Endodermal cell (in vitro differentiated cells): ENCODE data around the gene ENPP6. TPM values are rescaled to one million over a fixed set of nuclear protein-coding genes. Genes with fewer than 3 reads are reported as not detected.

ENCODE experiments used
- DNase-seq: peaks from one replicate; pipeline ENCODE4 v3.0.0-alpha.2; 2017
- H3K27ac ChIP-seq: 2 replicates; pipeline ENCODE4 v1.5.1; 2013; ENCODE audit warnings: mild to moderate bottlenecking, low read depth, low read length, moderate library complexity
- H3K27me3 ChIP-seq: 2 replicates; pipeline ENCODE4 v1.6.1; 2013; ENCODE audit warnings: mild to moderate bottlenecking, low read length, moderate library complexity; ENCODE audit not compliant: insufficient read depth, control insufficient read depth, poor library complexity, severe bottlenecking
- H3K36me3 ChIP-seq: 2 replicates; pipeline ENCODE4 v1.7.0; 2013; ENCODE audit warnings: mild to moderate bottlenecking, low read length, moderate library complexity; ENCODE audit not compliant: control insufficient read depth, insufficient read depth
- H3K4me1 ChIP-seq: one replicate; pipeline ENCODE4 v1.7.0; 2013; ENCODE audit warnings: low read length; ENCODE audit not compliant: control insufficient read depth, insufficient read depth
- H3K4me3 ChIP-seq: 2 replicates; pipeline ENCODE4 v1.5.1; 2013; ENCODE audit warnings: mild to moderate bottlenecking, low read length, moderate library complexity
- H3K9ac ChIP-seq: 2 replicates; pipeline ENCODE4 v1.6.1; 2013; ENCODE audit warnings: mild to moderate bottlenecking, low read length, moderate library complexity; ENCODE audit not compliant: poor library complexity, severe bottlenecking; ENCODE audit errors: extremely low read depth
- H3K9me3 ChIP-seq: 2 replicates; pipeline ENCODE4 v1.6.1; 2013; ENCODE audit warnings: mild to moderate bottlenecking, low read length, moderate library complexity; ENCODE audit not compliant: control insufficient read depth
- H3K27ac Mint-ChIP-seq: 2 replicates; pipeline ENCODE4 v1.8.0; 2020; ENCODE audit warnings: mixed read lengths
- H3K27me3 Mint-ChIP-seq: 2 replicates; pipeline ENCODE4 v1.8.0; 2021; ENCODE audit warnings: mild to moderate bottlenecking, mixed read lengths; ENCODE audit not compliant: insufficient read depth
- H3K36me3 Mint-ChIP-seq: 2 replicates; pipeline ENCODE4 v1.8.0; 2020; ENCODE audit warnings: low read depth, mixed read lengths
- H3K4me1 Mint-ChIP-seq: 2 replicates; pipeline ENCODE4 v1.8.0; 2020; ENCODE audit warnings: mixed read lengths
- H3K4me3 Mint-ChIP-seq: 2 replicates; pipeline ENCODE4 v1.8.0; 2020; ENCODE audit warnings: mild to moderate bottlenecking, moderate library complexity, mixed read lengths
- H3K9me3 Mint-ChIP-seq: 2 replicates; pipeline ENCODE4 v1.8.0; 2020; ENCODE audit warnings: mild to moderate bottlenecking, mixed read lengths
- WGBS, 2 experiments: methylation state at CpG; one replicate each; pipeline versions ENCODE4 v1.1.5 to v1.1.7; 2013; ENCODE audit warnings: missing lambda C conversion rate in 2 of 2, mixed read lengths in 1 of 2; ENCODE audit not compliant: insufficient coverage in 1 of 2, insufficient read length in 1 of 2; 5-methylcytosine and 5-hydroxymethylcytosine counted together
- total RNA-seq, 2 donors: library from RNA; stranded (reverse); fragmentation: NEBNext Ultra II Directional in 1 of 2; extraction: Animal tissue kit (Norgen Biotek cat#: 25700) in 1 of 2; gene quantifications; 2 replicates in 1 of 2; 3 replicates in 1 of 2; pipeline ENCODE4 v1.2.1, GENCODE V29; 2021
- TF ChIP-seq, protein P1 (sequence below): fragments of 200-600 bp; sonication (generic); conservative IDR thresholded peaks from 2 replicates; pipeline ENCODE4 v1.5.0; 2021; ENCODE audit warnings: antibody characterized with exemption, mild to moderate bottlenecking

The ENPP6 gene
- total RNA-seq, 2 donors from 2014 or later: 0.07 TPM; not detected in 1

DNA sequence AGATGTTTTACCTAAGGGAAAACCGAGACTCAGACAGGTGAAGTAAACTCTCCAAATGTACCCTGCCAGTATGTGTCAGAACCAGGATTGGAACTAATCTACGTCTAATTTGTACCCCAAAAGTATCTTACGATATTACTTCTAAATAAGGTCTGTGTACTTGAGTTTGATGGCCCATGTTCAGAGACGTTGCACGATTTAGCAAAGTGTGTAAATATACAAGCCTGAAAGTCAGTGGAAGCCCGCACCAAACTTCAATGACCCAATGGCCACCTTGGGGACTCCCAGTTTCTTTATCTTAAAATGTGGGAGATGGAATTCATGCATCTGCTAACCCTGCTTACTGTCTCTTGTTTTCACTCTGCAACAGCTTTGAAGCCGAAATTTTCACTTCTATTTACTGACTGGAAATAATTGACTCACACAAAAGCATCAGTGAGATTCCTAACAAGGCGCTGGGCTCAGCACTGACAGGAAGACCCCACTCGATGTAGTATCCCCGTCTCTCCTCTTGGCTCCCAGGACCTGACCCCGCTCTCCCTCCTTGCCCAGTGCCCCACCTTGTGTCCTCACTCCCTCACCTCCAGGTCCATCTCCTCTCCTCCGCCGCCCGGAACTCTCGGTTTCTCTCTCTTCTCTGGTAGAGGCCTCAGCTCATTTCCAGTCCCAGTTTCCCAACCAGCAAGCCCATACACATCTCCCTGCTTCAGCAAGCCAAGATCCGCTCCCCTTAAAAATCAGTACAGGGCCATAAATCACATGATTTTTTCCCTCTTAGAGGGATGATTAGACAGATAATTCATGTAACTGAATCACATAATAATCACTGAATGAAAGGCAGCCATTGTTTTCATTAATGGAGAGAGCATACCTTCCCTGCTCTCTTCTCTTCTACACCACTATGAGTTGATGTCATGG is 42.8 kb downstream of the ENPP6 start:
- H3K4me1 ChIP-seq: no peaks in the 10 kb centered on the region
- TF ChIP-seq, protein P1, sequence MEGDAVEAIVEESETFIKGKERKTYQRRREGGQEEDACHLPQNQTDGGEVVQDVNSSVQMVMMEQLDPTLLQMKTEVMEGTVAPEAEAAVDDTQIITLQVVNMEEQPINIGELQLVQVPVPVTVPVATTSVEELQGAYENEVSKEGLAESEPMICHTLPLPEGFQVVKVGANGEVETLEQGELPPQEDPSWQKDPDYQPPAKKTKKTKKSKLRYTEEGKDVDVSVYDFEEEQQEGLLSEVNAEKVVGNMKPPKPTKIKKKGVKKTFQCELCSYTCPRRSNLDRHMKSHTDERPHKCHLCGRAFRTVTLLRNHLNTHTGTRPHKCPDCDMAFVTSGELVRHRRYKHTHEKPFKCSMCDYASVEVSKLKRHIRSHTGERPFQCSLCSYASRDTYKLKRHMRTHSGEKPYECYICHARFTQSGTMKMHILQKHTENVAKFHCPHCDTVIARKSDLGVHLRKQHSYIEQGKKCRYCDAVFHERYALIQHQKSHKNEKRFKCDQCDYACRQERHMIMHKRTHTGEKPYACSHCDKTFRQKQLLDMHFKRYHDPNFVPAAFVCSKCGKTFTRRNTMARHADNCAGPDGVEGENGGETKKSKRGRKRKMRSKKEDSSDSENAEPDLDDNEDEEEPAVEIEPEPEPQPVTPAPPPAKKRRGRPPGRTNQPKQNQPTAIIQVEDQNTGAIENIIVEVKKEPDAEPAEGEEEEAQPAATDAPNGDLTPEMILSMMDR: no peak
- no peaks in the 10 kb centered on the region for H3K27me3 ChIP-seq
- no peaks in the 10 kb centered on the region for H3K36me3 ChIP-seq
- WGBS, 2 experiments: 92 to 93% methylated on average over 14 to 16 of the region's 16 CpGs
- H3K4me3 ChIP-seq: no peak overlapping the region
- Mint-ChIP-seq H3K9me3 (peaks cover 12% of the 10 kb centered on the region), H3K4me1 (no peaks in the 10 kb centered on the region), H3K36me3 (no peaks in the 10 kb centered on the region), H3K4me3 (no peak overlapping the region), H3K27ac (no peak overlapping the region), H3K27me3 (no peaks in the 10 kb centered on the region)
- H3K27ac ChIP-seq: no peak overlapping the region
- no peaks in the 10 kb centered on the region for H3K9me3 ChIP-seq
- DNase-seq: no peak
- no peak overlapping the region for H3K9ac ChIP-seq

DNA sequence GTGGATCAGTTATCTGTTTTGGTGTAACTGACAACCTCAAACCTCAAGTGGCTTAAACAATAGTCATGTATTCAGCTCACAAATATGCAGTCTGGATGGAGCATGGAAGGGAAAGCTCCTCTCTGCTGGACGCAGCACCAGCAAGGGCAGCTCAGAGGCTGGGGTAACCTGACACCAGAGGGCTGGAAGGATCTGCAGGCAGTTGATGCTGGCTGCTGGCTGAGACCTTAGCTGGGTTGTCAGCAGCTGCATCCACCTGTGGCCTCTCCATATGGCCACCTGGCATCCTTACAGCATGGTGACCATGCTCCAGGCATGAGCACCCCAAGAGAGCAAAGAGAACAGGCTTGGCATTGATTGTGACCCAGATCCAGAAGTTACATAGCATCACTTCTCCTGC is 46.7 kb downstream of the ENPP6 start:
- DNase-seq: peak; percentile 79
- no peak overlapping the region for H3K4me3 Mint-ChIP-seq
- H3K27me3 Mint-ChIP-seq: peaks cover 29% of the 10 kb centered on the region
- H3K27ac Mint-ChIP-seq: no peak overlapping the region
- Histone ChIP-seq H3K4me3 (no peak overlapping the region), H3K27me3 (peaks cover 15% of the 10 kb centered on the region), H3K36me3 (no peaks in the 10 kb centered on the region), H3K9ac (no peak overlapping the region), H3K27ac (no peak overlapping the region), H3K9me3 (no peaks in the 10 kb centered on the region), H3K4me1 (no peaks in the 10 kb centered on the region)
- 38% methylated on average over 1 of the region's 1 CpG; no CpG with 5 or more reads in 1 of the 2 experiments for WGBS, 2 experiments
- TF ChIP-seq, protein P1: no peak
- no peaks in the 10 kb centered on the region for H3K36me3 Mint-ChIP-seq
- no peaks in the 10 kb centered on the region for H3K9me3 Mint-ChIP-seq
- peaks cover 8% of the 10 kb centered on the region for H3K4me1 Mint-ChIP-seq

DNA sequence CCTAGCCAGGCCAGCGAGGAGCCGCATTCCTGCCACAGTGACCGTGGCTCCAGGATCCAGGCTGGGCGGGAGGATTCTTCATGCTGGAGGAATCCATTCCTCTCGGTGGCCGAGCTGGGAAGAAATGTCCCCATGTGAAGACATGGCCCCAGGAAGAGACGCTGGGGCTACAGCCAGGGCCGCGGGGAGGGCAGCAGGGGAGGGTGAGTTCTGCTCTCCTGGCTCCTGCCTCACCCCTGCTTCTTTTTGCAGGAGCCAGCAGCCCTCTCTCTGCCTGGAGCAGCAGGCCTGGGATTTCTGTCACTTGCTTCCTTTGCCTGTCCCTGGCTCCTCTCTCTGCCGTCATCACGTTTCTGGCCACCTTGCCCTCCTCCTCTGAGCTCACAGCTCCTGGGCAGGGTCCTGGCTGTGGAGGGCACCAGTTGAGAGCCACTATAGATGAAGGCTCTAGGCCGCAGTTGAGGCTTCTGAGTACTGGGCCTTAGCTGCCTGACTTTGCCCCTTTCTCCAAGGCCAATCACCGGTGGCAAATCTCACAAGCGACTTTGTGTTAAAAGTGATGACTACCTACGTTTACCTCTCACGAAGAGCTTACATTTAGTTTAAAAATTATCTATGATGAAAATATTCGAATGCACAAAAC is 48.3 kb downstream of the ENPP6 start:
- no peak overlapping the region for H3K4me3 Mint-ChIP-seq
- Histone ChIP-seq H3K4me3 (no peak overlapping the region), H3K9me3 (no peaks in the 10 kb centered on the region), H3K4me1 (no peaks in the 10 kb centered on the region), H3K27ac (no peak overlapping the region), H3K9ac (no peak overlapping the region), H3K27me3 (peaks cover 22% of the 10 kb centered on the region), H3K36me3 (no peaks in the 10 kb centered on the region)
- H3K27ac Mint-ChIP-seq: no peak overlapping the region
- peak; percentile 73 for DNase-seq
- H3K9me3 Mint-ChIP-seq: no peaks in the 10 kb centered on the region
- H3K27me3 Mint-ChIP-seq: peaks cover 41% of the 10 kb centered on the region
- TF ChIP-seq, protein P1: no peak
- H3K36me3 Mint-ChIP-seq: no peaks in the 10 kb centered on the region
- H3K4me1 Mint-ChIP-seq: peaks cover 19% of the 10 kb centered on the region
- WGBS, 2 experiments: 92% methylated on average over 12 to 17 of the region's 17 CpGs
